ENCODE data around the gene ZFP36L1.

ZFP36L1 gene

DNA sequence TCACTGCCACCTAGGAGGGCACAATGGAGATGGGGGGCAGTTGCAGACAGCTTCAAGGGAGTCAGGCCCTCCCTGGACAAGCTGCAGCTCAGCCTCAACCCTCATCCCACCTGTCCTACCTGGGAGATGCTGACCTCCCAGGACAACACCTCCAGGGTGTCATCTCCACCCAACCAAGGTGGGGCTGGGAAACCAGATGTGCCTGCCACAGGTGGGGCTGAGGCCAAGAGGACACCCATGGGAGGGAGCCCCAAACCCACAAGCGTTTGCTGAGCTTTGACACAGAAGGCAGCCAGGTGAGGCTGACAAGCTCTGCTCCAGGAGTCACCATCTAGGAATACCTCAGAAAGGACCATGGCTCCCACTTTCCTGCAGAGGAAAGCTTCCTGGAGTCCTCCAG, 31.5 kb downstream of the ZFP36L1 start:
- DNase-seq = no peak

DNA sequence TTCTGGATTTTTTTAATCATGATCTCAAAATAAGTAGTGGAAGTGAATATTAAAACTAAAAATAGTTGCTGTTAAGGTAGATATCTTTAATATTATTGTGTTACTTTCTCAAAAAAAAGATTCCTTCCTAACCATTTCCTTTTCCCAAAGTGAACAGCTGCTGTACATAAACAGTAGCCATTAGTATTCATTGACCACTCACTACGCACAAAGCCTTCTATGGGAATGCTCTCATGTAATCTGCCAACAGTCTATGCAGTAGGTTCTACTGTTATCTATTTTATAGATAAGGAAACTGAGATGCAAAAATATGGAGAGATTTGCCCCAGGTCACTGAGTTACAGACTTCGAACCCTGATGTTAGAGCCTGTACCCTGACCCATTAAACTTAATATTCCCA, 32.1 kb downstream of the ZFP36L1 start:
- no peak for DNase-seq

GRCh38 chr14:68759937-68760336, 32.9 kb downstream of the ZFP36L1 start:
- peak; percentile 58 to 82 (median 76) for DNase-seq

DNA sequence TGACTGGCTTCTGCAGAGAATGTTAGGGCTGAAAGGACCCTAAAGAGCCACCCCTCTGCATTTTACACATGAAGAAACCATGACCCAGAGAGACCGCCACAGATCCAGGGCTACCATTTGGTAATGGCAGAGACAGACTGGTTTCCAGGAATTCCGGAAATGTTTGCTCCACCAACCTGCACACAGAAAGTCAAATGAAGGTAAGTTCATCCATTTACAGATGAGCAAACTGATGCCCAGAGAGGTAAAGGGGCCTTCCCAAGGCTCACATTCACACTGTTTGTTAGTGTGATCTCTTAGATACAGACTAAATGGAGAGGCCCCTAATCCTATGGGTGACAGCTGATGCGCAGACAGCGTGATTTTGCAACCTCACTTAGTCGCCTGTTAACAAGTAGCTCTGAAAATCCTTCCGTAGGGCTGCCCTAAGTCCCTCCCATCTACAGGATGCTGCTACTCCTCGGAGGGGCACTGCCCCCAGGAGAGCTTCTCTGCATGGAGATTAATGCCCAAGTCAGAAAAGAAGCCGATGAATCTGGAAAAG, 33.8 kb downstream of the ZFP36L1 start:
- no peak for DNase-seq

- DNase-seq = no peak
These were observed 34.6 kb downstream of the ZFP36L1 start for GRCh38 chr14:68758301-68758700.

DNA sequence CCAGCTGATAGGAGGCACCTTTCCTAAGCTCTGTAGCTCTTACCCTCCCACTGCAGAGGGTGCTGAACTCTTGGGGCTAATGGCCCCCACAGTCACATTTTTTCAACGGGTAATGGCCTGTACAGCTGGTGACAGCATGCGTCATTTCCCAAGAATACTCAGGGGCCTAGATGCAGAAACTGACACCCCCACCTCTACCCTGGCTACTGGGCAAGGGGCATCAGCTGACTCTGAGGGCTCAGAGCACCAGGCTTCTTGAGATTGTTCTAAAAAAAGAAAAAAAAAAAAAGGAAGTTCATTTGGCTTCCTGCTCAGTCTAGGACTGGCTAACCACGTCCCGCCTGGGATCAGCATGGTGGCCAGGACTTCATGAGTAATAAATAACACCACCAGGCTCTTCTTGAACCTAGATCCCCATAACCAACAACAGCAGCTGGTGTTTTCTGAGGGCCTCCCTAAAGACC, 35.2 kb downstream of the ZFP36L1 start:
- DNase-seq = peak; percentile 94 to 99 (median 96)

DNA sequence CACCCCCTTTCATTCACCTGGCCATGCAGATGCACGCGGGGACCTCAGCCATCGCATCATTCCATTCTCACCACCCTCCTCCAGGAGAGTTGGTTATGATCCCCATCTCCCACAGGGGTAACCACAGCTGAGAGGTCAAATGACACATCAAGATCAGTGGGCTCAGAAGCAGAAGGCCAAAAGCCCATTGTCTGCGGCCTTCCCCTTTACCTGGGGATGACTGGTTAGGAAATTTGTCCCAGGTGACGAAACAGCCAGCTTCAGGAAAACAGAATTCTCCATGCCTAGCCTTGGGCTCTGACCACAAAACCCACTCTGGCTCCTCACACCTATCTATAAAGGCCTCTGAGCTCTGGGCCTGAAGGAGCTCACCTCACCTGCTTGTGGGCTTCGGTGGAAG, 36.1 kb downstream of the ZFP36L1 start:
- no peak for DNase-seq

DNA sequence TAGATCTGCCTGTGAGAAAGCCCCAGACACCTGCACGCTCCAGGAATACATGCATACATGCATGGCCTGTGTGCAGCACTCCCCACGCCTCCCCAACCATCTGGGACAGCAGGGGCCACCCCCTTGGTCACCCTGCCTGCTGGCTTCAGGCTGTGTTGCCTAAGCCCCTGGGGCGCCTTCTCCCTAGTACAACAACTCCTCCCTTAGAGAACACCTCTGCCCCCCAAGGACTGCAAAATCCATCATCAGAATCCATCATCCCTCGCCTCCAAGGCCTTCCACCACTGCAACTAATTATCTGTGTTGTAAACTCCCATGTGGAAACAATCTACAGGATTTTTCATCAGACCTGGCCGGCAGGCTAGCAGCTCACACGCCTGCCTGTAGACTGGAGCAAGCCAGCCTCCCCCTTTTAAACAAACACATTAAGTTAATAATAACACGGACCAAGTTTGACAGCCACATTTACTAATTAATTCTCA, 36.8 kb downstream of the ZFP36L1 start:
- no peak for DNase-seq

GRCh38 chr14:68755016-68755353, 37.9 kb downstream of the ZFP36L1 start:
- DNase-seq = no peak

GRCh38 chr14:68753690-68754089, 39.2 kb downstream of the ZFP36L1 start:
- no peak for DNase-seq

DNA sequence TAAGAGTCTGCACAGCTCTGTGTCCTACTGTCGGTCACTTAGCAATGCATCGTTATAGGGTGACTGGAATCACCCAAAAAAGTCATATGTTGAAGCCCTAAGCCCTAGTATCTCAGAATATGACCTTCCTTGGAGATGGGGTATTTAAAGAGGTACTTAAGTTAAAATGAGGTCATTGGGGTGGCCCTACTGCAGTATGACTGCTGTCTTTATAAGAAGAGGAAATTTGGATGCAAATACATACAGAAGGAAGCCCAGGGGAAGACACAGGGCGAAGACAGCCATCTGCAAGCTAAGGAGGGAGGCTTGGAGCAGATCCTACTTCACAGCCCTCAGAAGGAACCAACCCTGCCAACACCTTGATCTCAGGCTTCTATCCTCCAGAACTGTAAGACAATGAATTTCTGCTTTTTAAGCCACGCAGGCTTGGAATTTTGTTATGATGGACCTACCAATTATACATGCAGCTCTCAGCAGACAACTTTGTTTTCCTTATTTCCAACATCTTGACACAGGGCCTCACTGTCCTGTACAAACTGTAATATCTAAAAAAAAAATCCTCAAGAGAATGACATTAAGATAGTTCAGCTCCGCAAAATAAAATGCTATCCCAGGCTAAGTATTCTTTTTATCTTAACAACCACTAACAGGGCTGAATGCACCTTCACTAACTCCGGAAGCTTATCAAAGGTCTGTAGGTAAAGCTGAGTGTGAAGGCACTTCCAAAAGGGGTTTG, 40.4 kb downstream of the ZFP36L1 start:
- peak in 3 of 4 experiments; percentile 26 to 43 (median 37) for DNase-seq

- no peak for DNase-seq
These were observed 43.1 kb downstream of the ZFP36L1 start for GRCh38 chr14:68749487-68750475.

DNA sequence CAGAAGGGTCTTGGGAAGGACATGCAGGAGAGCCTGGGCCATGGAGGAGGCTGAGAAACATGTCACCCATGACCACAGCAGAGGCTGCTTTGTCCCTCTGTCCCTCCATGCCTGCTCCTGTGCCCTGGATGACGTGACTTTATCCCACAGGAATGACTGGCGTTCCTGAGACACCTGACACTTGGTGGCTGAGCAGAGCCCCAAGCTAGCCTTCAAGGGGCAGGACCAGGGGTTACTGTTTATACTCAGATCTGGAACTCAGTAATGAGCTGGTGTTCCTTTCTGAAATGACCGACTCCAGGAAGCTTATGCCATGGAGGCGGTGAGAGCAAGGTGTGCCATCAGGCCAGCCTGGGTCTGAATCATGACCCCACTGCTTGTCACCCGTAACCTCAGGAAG, 44.2 kb downstream of the ZFP36L1 start:
- no peak for DNase-seq

GRCh38 chr14:68748260-68748659, 44.6 kb downstream of the ZFP36L1 start:
- DNase-seq = no peak

- no peak for DNase-seq
These were observed 45.5 kb downstream of the ZFP36L1 start for GRCh38 chr14:68747393-68747792.

- DNase-seq = no peak
These were observed 48.3 kb downstream of the ZFP36L1 start for GRCh38 chr14:68744613-68745012.

- peak; percentile 84 to 98 (median 92) for DNase-seq
These were observed 50.9 kb downstream of the ZFP36L1 start for GRCh38 chr14:68741839-68742470.

GRCh38 chr14:68741477-68741791, 51.4 kb downstream of the ZFP36L1 start:
- no peak for DNase-seq

DNA sequence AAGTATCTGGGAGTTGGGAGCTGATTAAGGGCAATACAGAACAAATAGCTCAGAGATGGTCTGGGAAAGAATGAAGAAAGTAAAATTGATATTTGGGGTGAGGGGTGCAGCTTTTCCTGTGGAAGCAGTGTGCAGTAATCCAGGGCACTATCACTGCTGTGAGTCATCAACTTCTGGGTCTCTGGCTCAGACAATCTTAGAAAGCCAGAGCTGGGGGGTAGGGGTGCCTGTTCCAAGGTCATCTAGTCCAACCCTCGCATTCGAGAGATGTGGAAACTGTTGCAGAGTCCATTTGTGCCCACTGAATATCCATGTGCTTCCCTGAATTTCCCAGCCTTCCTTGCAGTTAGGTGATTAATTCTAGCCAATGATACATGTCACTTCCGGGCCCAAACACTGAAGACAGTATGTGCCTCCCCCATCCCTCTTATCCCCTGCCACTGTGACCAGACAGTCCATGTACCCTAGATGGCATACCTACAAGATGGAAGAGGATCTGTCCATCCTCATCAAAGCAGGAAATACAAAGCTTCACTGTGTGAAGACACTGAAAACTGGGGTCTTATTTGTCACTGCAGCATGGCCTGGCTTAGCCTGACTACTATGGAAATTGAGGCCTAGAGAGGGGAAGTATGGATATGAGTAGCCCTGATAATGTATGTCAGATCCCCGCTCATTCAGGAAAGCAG, 51.9 kb downstream of the ZFP36L1 start:
- no peak for DNase-seq

GRCh38 chr14:68739701-68740100, 53.2 kb downstream of the ZFP36L1 start:
- no peak for DNase-seq

DNA sequence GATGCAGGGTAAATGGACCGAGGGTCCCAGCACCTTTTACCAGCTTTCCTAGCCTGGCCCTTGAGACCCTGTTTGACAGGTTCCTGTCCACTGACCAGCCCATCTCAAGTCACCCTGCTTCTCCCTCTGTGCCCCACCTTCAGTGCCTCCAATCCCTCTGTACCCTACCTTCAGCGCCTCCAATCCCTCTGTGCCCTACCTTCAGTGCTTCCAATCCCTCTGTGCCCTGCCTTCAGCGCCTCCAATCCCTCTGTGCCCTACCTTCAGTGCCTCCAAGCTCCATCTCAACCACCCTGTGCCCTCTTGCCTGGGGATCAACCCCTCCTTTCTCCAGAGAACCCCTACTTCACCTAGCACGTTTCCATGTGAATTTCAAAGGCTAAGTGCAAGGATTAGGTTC, 54.3 kb downstream of the ZFP36L1 start:
- DNase-seq = no peak

All from suppressor macrophage (primary cell).